NB4 (cell line): ENCODE data around the gene ANKRD26.

Experiments
- MYC ChIP-seq: IDR thresholded peaks from 2 replicates; pipeline ENCODE4 v1.6.1; 2011; ENCODE audit warnings: low read depth, low read length
- POLR2A ChIP-seq: IDR thresholded peaks from 2 replicates; pipeline ENCODE4 v1.6.1; 2011; ENCODE audit warnings: mild to moderate bottlenecking; ENCODE audit not compliant: insufficient read length; ENCODE audit errors: extremely low read depth
- TF ChIP-seq, protein P1 (sequence below): IDR thresholded peaks from one replicate; pipeline ENCODE4 v1.5.1; 2012; ENCODE audit warnings: low read depth, low read length
- TF ChIP-seq, protein P2 (sequence below): IDR thresholded peaks from 2 replicates; pipeline ENCODE4 v1.6.1; 2011; ENCODE audit warnings: low read depth, low read length

DNA sequence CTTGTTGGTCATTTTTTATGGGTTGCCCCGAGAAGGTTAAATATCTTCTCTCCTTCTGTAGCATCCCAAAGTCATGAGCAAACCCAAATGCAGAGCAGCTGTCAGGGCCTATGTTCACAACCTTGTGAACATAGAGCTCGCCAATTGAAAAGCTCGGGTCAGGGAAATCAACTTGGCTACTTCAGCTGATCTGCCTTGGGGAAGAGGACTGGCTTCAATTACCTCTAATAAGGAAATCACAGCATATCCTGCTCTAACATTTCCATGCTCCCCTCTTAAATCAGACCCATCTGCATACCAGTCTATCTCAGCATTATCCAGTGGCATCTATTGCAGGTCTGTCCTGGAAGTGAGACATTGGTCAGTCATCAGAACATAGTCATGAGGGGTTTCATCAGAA lies 105.6 kb downstream of the ANKRD26 start:
- TF ChIP-seq, protein P1, sequence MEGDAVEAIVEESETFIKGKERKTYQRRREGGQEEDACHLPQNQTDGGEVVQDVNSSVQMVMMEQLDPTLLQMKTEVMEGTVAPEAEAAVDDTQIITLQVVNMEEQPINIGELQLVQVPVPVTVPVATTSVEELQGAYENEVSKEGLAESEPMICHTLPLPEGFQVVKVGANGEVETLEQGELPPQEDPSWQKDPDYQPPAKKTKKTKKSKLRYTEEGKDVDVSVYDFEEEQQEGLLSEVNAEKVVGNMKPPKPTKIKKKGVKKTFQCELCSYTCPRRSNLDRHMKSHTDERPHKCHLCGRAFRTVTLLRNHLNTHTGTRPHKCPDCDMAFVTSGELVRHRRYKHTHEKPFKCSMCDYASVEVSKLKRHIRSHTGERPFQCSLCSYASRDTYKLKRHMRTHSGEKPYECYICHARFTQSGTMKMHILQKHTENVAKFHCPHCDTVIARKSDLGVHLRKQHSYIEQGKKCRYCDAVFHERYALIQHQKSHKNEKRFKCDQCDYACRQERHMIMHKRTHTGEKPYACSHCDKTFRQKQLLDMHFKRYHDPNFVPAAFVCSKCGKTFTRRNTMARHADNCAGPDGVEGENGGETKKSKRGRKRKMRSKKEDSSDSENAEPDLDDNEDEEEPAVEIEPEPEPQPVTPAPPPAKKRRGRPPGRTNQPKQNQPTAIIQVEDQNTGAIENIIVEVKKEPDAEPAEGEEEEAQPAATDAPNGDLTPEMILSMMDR = no peak
- TF ChIP-seq, protein P2, sequence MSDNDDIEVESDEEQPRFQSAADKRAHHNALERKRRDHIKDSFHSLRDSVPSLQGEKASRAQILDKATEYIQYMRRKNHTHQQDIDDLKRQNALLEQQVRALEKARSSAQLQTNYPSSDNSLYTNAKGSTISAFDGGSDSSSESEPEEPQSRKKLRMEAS = no peak
- TF ChIP-seq POLR2A = no peak
- TF ChIP-seq MYC = no peak
